Measurements from ENCODE around the gene NEURL1.

DNA sequence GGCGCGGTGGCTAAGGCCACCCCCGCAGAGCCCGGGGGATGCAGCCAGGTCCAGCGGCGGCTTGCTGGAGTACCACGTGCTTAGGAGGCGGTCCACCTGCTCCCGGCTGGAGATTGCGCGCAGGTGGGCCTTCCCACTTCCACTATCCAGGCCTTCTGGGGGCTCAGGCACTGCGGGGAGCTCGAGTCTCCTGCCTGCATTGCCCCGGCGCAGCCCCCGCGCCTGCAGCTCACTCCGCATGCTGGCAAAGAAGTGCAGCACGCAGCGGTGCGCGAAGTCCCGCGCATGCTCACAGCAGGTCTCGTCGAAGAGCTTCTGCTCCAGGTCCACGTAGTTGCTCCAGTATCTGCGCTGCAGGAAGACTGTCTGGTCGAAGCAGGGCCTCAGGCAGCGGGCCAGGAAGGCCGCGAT lies 20.2 kb upstream of the NEURL1 start:
- TF ChIP-seq, protein P1, sequence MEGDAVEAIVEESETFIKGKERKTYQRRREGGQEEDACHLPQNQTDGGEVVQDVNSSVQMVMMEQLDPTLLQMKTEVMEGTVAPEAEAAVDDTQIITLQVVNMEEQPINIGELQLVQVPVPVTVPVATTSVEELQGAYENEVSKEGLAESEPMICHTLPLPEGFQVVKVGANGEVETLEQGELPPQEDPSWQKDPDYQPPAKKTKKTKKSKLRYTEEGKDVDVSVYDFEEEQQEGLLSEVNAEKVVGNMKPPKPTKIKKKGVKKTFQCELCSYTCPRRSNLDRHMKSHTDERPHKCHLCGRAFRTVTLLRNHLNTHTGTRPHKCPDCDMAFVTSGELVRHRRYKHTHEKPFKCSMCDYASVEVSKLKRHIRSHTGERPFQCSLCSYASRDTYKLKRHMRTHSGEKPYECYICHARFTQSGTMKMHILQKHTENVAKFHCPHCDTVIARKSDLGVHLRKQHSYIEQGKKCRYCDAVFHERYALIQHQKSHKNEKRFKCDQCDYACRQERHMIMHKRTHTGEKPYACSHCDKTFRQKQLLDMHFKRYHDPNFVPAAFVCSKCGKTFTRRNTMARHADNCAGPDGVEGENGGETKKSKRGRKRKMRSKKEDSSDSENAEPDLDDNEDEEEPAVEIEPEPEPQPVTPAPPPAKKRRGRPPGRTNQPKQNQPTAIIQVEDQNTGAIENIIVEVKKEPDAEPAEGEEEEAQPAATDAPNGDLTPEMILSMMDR (IDR thresholded peaks at IDR 0.05), result no peak
- no peak for TF ChIP-seq EP300 (IDR thresholded peaks at IDR 0.05)

Data from ovary (tissue), 3 donors.